Spleen (tissue), 11 donors: Measurements from ENCODE around the gene MED26. TPM values are rescaled to one million over a fixed set of nuclear protein-coding genes. Genes with fewer than 3 reads are reported as not detected.

ENCODE experiments used
- DNase-seq: peaks from one replicate; pipeline ENCODE4 v3.0.0-alpha.2; 2020
- H3K27ac ChIP-seq, 8 donors: fragments of 200-600 bp; sonication (generic) in 7 of 8; 1 replicate in 4 of 8; 2 replicates in 4 of 8; pipeline versions ENCODE4 v1.5.0 to v1.8.0; 2016 to 2021; ENCODE audit warnings: inconsistent platforms in 4 of 8, mild to moderate bottlenecking in 4 of 8, moderate library complexity in 1 of 8
- H3K27me3 ChIP-seq, 7 donors: fragments of 200-600 bp; sonication (generic) in 6 of 7; replicated peaks in 1 of 7; 1 replicate in 4 of 7; 2 replicates in 3 of 7; pipeline versions ENCODE4 v1.5.0 to v1.8.0; 2016 to 2021; ENCODE audit warnings: inconsistent platforms in 3 of 7, mild to moderate bottlenecking in 1 of 7
- H3K36me3 ChIP-seq, 6 donors: fragments of 200-600 bp; sonication (generic) in 5 of 6; 1 replicate in 4 of 6; 2 replicates in 2 of 6; pipeline versions ENCODE4 v1.5.0 to v1.8.0; 2016 to 2021; ENCODE audit warnings: inconsistent platforms in 2 of 6
- H3K4me1 ChIP-seq, 6 donors: fragments of 200-600 bp; sonication (generic) in 5 of 6; 1 replicate in 3 of 6; 2 replicates in 3 of 6; pipeline versions ENCODE4 v1.5.0 to v1.8.0; 2016 to 2021; ENCODE audit warnings: inconsistent platforms in 3 of 6
- H3K4me3 ChIP-seq, 8 donors: fragments of 200-600 bp; sonication (generic) in 7 of 8; 1 replicate in 4 of 8; 2 replicates in 4 of 8; pipeline versions ENCODE4 v1.5.0 to v1.8.0; 2016 to 2021; ENCODE audit warnings: inconsistent platforms in 4 of 8, mild to moderate bottlenecking in 4 of 8, moderate library complexity in 2 of 8
- H3K9me3 ChIP-seq, 8 donors: fragments of 200-600 bp; sonication (generic) in 7 of 8; 1 replicate in 4 of 8; 2 replicates in 4 of 8; pipeline versions ENCODE4 v1.5.0 to v1.8.0; 2016 to 2021; ENCODE audit warnings: inconsistent platforms in 4 of 8
- POLR2A ChIP-seq, 3 donors: fragments of 450-650 bp; IDR thresholded peaks; one replicate each; pipeline ENCODE4 v1.5.1; 2017; ENCODE audit warnings: antibody characterized with exemption in 3 of 3, mild to moderate bottlenecking in 1 of 3
- POLR2AphosphoS5 ChIP-seq, 3 donors: sonication (generic); formaldehyde crosslinking; IDR thresholded peaks; one replicate each; pipeline ENCODE4 v1.5.1; 2017; ENCODE audit warnings: antibody characterized with exemption in 3 of 3
- WGBS, 5 donors: extraction: QIAGEN DNeasy Blood & Tissue Kit in 3 of 5; methylation state at CpG; one replicate each; pipeline versions ENCODE4 v1.1.5 to v1.1.7; 2013 to 2018; 5-methylcytosine and 5-hydroxymethylcytosine counted together
- intact Hi-C: fragments of 100-400 bp; cut with DNase I; formaldehyde crosslinking; loops from one replicate; pipeline ENCODE4 v1.15.0; 2023; ENCODE audit warnings: low total_unique reads
- polyA plus RNA-seq, 3 donors: library from polyadenylated mRNA; stranded (reverse); fragments of 200-250 nt; gene quantifications; one replicate each; pipeline ENCODE4 v1.2.1, GENCODE V29; 2013
- total RNA-seq, 7 donors: library from RNA; depleted of rRNA in 3 of 7; stranded (reverse); fragments of >200 nt in 3 of 7; fragmentation: NEBNext Ultra II Directional in 4 of 7; extraction: Animal tissue kit (Norgen Biotek cat#: 25700) in 4 of 7; gene quantifications; one replicate each; pipeline versions ENCODE4 v1.1.0 to v1.2.1, GENCODE V29; 2016 to 2021
- TF ChIP-seq, protein P1 (sequence below), 11 experiments: fragments of 200-600 bp in 7 of 11; fragments of 450-650 bp in 4 of 11; sonication (generic) in 4 of 11; IDR thresholded peaks in 8 of 11; conservative IDR thresholded peaks in 3 of 11; 1 replicate in 7 of 11; 2 replicates in 4 of 11; pipeline versions ENCODE4 v1.4.0 to v1.8.0; 2016 to 2021; ENCODE audit warnings: antibody characterized with exemption in 11 of 11, inconsistent platforms in 4 of 11, mild to moderate bottlenecking in 1 of 11
- donor health status: healthy with polysubstance abuse.
- donor health status: DM: no; HTN: no; CAD: no; lungs with moderate emphysema.
- donor health status: DM: no; HTN: no; CAD: no.
- donor health status: Bipolar disorder and iron deficiency.
- donor health status: healthy.
- donor health status: DM: no; HTN: no; CAD: no.
- donor health status: DM: yes; HTN: yes; CAD: no.

The MED26 gene
- total and polyA plus RNA-seq, 10 donors, result 6.5 to 20.4 (median 15.7) TPM

- 0 to 1% (median 0%) methylated on average over 53 to 108 of the region's 108 CpGs for WGBS, 5 donors
- TF ChIP-seq POLR2AphosphoS5 (IDR thresholded peaks at IDR 0.05) (peak; percentile 96 to 98 (median 96)), POLR2A (IDR thresholded peaks at IDR 0.05) (peak in 2 of 3 donors; percentile 5 to 62)
- TF ChIP-seq, protein P1, sequence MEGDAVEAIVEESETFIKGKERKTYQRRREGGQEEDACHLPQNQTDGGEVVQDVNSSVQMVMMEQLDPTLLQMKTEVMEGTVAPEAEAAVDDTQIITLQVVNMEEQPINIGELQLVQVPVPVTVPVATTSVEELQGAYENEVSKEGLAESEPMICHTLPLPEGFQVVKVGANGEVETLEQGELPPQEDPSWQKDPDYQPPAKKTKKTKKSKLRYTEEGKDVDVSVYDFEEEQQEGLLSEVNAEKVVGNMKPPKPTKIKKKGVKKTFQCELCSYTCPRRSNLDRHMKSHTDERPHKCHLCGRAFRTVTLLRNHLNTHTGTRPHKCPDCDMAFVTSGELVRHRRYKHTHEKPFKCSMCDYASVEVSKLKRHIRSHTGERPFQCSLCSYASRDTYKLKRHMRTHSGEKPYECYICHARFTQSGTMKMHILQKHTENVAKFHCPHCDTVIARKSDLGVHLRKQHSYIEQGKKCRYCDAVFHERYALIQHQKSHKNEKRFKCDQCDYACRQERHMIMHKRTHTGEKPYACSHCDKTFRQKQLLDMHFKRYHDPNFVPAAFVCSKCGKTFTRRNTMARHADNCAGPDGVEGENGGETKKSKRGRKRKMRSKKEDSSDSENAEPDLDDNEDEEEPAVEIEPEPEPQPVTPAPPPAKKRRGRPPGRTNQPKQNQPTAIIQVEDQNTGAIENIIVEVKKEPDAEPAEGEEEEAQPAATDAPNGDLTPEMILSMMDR (IDR thresholded peaks at IDR 0.05 in 8 of 11, conservative IDR thresholded peaks at IDR 0.05 in 3 of 11), result peak in 5 of 11 experiments; percentile 14 to 45 (median 30)
- Histone ChIP-seq H3K4me1 (peaks cover 25 to 83% (median 68%) of the 10 kb centered on the region in 6 donors), H3K36me3 (peaks cover 0 to 36% (median 10%) of the 10 kb centered on the region in 6 donors), H3K9me3 (no peaks in the 10 kb centered on the region), H3K4me3 (peak within 1 kb of the TSS; percentile 81 to 100 (median 96)), H3K27me3 (no peaks in the 10 kb centered on the region), H3K27ac (peak within 1 kb of the TSS; percentile 82 to 97 (median 90))
- intact Hi-C loops, result no loop called here
- DNase-seq, result peak; percentile 98
Measured at GRCh38 chr19:16542045-16542909, 85.7 kb downstream of the MED26 start, which contains the start of gene CHERP. CHERP (minus strand) TSS chr19:16542437; CDS start chr19:16542378, 59 bp downstream.

DNA sequence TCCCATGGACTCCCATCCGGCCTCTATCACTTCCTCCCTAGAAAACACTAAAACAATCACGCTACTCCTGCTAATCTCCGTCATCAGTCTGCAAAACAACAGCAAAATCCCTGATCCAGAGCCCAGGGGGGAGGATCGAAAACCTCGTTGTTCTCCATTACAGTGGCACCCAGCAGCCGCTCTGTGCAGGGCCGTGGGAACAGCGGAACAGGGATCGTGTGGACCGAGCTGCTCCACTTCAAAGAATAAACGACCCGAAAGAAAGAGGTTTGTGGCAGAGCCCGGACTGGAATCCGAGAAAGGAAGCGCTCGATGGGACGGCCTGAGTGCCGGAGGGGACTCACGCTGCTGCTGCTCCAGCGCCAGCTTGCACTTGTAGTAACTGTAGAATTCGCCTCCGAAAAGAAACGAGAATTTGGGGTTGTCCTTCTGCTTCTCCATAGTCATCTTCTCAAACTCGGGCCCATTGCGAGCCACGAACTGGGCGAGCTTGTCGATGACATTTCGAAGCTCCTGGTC lies 86.4 kb downstream of the MED26 start:
- H3K4me1 ChIP-seq, result peaks cover 25 to 84% (median 69%) of the 10 kb centered on the region in 6 donors
- H3K9me3 ChIP-seq, result no peaks in the 10 kb centered on the region
- H3K27ac ChIP-seq, result peak overlapping the region; percentile 82 to 97 (median 90)
- H3K36me3 ChIP-seq, result peaks cover 0 to 43% (median 14%) of the 10 kb centered on the region in 6 donors
- peak overlapping the region; percentile 81 to 100 (median 96) for H3K4me3 ChIP-seq
- intact Hi-C loops, result no loop called here
- DNase-seq, result no peak
- TF ChIP-seq POLR2A (IDR thresholded peaks at IDR 0.05), result no peak
- TF ChIP-seq, protein P1 (IDR thresholded peaks at IDR 0.05 in 8 of 11, conservative IDR thresholded peaks at IDR 0.05 in 3 of 11), result no peak
- TF ChIP-seq POLR2AphosphoS5 (IDR thresholded peaks at IDR 0.05), result no peak
- WGBS, 5 donors, result 1 to 3% (median 1%) methylated on average over 24 to 29 of the region's 29 CpGs
- no peaks in the 10 kb centered on the region for H3K27me3 ChIP-seq

DNA sequence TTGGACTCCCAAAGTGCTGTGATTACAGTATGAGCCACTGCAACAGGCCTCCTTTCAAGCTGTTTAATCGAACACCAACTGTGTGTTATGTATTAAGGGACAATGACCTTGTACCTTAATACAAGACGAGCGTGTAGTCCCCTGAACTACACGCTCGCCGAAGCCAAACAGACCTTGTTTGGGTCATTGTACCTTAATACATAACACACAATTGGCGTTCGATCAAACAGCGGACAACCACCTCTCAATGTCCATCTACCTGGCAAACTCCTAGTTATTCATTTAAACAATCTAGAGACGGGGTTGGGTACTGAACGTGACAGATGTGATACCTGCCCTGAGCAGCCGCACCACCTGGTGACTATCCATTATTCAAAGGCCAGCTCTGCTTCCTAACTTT lies 87.1 kb downstream of the MED26 start:
- TF ChIP-seq POLR2AphosphoS5 (IDR thresholded peaks at IDR 0.05) (no peak), POLR2A (IDR thresholded peaks at IDR 0.05) (no peak)
- 78 to 90% (median 82%) methylated on average over 12 of the region's 12 CpGs for WGBS, 5 donors
- H3K4me1 ChIP-seq, result peaks cover 25 to 85% (median 69%) of the 10 kb centered on the region in 6 donors
- peak overlapping the region in 7 of 8 donors; percentile 81 to 100 (median 98) for H3K4me3 ChIP-seq
- peaks cover 0 to 49% (median 16%) of the 10 kb centered on the region in 6 donors for H3K36me3 ChIP-seq
- no peaks in the 10 kb centered on the region for H3K27me3 ChIP-seq
- no peaks in the 10 kb centered on the region for H3K9me3 ChIP-seq
- intact Hi-C loops, result no loop called here
- DNase-seq, result no peak
- H3K27ac ChIP-seq, result peak overlapping the region in 3 of 8 donors; percentile 92 to 97 (median 96)

DNA sequence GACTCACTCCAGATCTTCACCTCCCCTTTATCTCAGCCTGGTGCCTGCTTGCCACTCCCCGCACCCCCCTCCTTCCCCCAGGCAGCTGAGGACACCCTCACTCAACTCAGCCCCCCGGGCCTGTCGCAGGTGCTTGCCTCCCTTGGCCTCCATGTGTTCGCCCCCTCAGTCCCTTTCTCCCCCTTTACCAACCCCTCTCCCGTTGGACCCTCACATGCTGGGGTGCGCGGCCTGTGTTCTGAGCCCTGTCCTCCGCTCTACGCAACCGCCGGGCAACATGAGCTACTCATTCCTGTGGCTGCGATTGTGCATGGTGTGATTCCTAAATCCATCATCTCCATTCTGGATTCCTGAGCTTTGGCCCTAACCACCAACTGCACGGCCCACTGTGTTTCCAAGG lies 90.9 kb downstream of the MED26 start:
- TF ChIP-seq POLR2A (IDR thresholded peaks at IDR 0.05) (no peak), POLR2AphosphoS5 (IDR thresholded peaks at IDR 0.05) (no peak)
- TF ChIP-seq, protein P1 (IDR thresholded peaks at IDR 0.05 in 8 of 11, conservative IDR thresholded peaks at IDR 0.05 in 3 of 11), result no peak
- Histone ChIP-seq H3K36me3 (peaks cover 2 to 88% (median 54%) of the 10 kb centered on the region in 6 donors), H3K4me3 (no peak overlapping the region), H3K4me1 (peaks cover 17 to 53% (median 39%) of the 10 kb centered on the region in 6 donors), H3K9me3 (no peaks in the 10 kb centered on the region), H3K27me3 (no peaks in the 10 kb centered on the region), H3K27ac (no peak overlapping the region)
- 90 to 96% (median 92%) methylated on average over 13 of the region's 13 CpGs for WGBS, 5 donors
- no peak for DNase-seq
- intact Hi-C loops, result no loop called here
